ENCODE data around the gene SHE. TPM values are rescaled to one million over a fixed set of nuclear protein-coding genes. Genes with fewer than 3 reads are reported as not detected.

The SHE gene
- total RNA-seq, 1 donor from 2014 or later: 0.04 TPM

GRCh38 chr1:154548028-154548427 lies 45.8 kb upstream of the SHE start:
- Mint-ChIP-seq H3K9me3 (no peaks in the 10 kb centered on the region), H3K27me3 (no peaks in the 10 kb centered on the region), H3K27ac (no peak overlapping the region), H3K4me3 (no peak overlapping the region), H3K36me3 (ENCODE audit: low read depth) (peaks cover 45% of the 10 kb centered on the region), H3K4me1 (peaks cover 5% of the 10 kb centered on the region)
- CTCF ChIA-PET: interaction anchor here (6.2 kb wide), 1 partner anchor 68 kb away, joined by 101 read pairs; no protein-coding TSS in a partner anchor
- intact Hi-C loops (cut with micrococcal nuclease): no loop called here
- ATAC-seq (ENCODE audit: low read depth): no peak
- no peak for TF ChIP-seq CTCF (IDR thresholded peaks at IDR 0.05)
- POLR2A ChIA-PET: no interaction called here
- DNase-seq: no peak

DNA sequence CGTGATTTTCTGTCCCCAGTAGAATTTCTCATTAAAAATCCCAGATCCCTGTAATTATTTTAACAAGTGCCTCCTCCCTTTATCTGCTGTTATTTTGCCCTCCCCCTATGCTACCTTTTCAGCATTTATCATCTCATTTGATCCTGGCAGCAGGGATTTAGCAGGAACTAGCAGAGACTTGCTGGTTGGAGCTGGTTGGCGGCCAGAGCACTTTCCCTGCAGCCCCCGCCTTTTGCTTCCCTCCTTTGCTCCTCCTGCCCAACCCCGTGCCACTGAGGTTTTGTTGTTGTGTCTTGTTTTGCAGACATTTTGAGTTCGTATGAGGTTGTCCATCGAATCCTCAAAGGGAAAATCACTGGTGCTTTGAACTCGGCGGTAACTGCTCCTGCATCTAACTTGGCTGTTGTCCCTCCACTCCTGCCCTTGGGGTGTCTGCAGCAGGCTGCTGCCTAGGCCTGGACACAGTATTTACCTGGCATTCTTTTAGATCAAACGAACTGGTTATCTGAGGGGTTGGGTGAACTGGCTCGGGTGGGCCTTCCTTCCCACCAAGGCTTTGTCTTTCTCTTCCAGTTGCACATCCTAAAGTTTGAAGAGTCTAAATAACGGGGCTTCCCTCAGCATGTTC lies 45.0 kb upstream of the SHE start:
- CTCF ChIA-PET: interaction anchor here (0.6 to 6.2 kb wide), 9 partner anchors 8 to 220 kb away, joined by 3 to 101 read pairs (median 3); no protein-coding TSS in a partner anchor
- H3K4me1 Mint-ChIP-seq: peaks cover 5% of the 10 kb centered on the region
- no peaks in the 10 kb centered on the region for H3K9me3 Mint-ChIP-seq
- H3K4me3 Mint-ChIP-seq: no peak overlapping the region
- no peak for ATAC-seq (ENCODE audit: low read depth)
- DNase-seq: no peak
- no peaks in the 10 kb centered on the region for H3K27me3 Mint-ChIP-seq
- no peak overlapping the region for H3K27ac Mint-ChIP-seq
- POLR2A ChIA-PET: interaction anchor here (0.7 to 1.1 kb wide), 2 partner anchors 68 to 589 kb away, joined by 3 read pairs; no protein-coding TSS in a partner anchor
- intact Hi-C loops (cut with micrococcal nuclease): loop anchor here (2.0 kb wide), 2 partner anchors 140 to 212 kb away; no protein-coding TSS in a partner anchor
- no peak for TF ChIP-seq CTCF (IDR thresholded peaks at IDR 0.05)
- H3K36me3 Mint-ChIP-seq (ENCODE audit: low read depth): peaks cover 37% of the 10 kb centered on the region

DNA sequence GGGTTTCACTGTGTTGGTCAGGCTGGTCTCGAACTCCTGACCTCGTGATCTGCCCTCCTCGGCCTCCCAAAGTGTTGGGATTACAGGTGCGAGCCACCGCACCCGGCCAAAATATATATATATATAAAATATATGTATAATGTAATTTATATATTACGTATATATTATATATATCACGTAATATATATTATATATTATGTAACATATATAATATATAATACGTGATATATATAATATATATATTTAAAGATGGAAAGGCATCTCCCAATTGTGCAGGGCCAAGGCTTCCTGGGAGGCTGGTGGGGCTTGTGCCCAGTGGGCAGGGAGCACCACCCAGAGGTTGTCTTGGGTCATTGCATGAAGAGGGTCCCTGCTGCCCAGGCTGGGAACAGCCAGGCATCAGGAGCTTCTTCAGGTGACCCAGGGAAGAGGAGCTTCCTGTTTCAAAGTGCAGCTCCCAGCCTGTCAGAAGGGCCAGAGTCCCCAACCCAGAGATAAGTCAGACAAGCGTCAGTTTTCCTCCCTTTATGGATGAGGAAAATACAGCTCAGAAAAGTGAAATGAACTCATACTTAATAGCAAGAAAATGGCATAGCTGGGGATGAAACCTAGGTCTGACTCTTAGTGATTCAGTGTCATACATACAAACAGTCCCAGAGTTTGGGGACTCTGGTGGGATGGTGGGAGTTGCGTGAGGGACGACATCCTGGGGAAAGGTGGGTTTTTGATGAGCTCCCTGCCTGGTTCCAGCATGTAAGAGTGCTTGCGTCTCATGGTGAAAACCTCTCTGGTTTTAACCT lies 44.3 kb upstream of the SHE start:
- peaks cover 29% of the 10 kb centered on the region for H3K36me3 Mint-ChIP-seq (ENCODE audit: low read depth)
- no peak overlapping the region for H3K4me3 Mint-ChIP-seq
- DNase-seq (peak; percentile 27), ATAC-seq (ENCODE audit: low read depth) (peak; percentile 97)
- intact Hi-C loops (cut with micrococcal nuclease): loop anchor here (1.0 to 2.0 kb wide), 4 partner anchors 67 to 218 kb away; no protein-coding TSS in a partner anchor
- TF ChIP-seq CTCF (IDR thresholded peaks at IDR 0.05): no peak
- peaks cover 5% of the 10 kb centered on the region for H3K4me1 Mint-ChIP-seq
- POLR2A ChIA-PET: interaction anchor here (0.7 to 1.1 kb wide), 2 partner anchors 67 to 590 kb away, joined by 3 read pairs; no protein-coding TSS in a partner anchor
- H3K9me3 Mint-ChIP-seq: no peaks in the 10 kb centered on the region
- no peak overlapping the region for H3K27ac Mint-ChIP-seq
- CTCF ChIA-PET: interaction anchor here (0.6 to 6.2 kb wide), 9 partner anchors 9 to 220 kb away, joined by 3 to 101 read pairs (median 3); no protein-coding TSS in a partner anchor
- no peaks in the 10 kb centered on the region for H3K27me3 Mint-ChIP-seq

DNA sequence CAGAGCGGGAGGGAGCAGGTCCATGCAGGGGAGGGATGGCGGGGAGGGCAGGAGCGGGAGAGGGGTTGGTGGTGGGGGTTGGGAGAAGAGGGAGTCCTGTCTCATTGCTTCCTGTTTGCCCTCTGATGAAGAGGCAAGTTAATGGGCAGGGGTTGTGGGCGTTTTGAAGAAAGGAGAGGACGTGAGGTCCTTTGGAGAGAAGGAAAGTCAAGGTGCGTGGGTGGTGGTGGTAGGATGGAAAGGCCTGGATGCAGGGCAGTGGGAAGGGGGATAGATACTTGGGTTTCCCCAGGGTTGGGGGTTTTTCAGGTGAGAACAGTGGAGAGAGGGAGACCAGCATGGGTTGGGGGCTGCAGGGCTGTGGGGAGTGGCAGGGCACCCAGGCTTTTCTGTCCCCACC lies 39.0 kb upstream of the SHE start:
- DNase-seq: no peak
- CTCF ChIA-PET: no interaction called here
- ATAC-seq (ENCODE audit: low read depth): no peak
- Mint-ChIP-seq H3K4me3 (no peak overlapping the region), H3K27me3 (peaks cover 16% of the 10 kb centered on the region), H3K36me3 (ENCODE audit: low read depth) (no peaks in the 10 kb centered on the region), H3K27ac (no peak overlapping the region), H3K4me1 (no peaks in the 10 kb centered on the region), H3K9me3 (no peaks in the 10 kb centered on the region)
- intact Hi-C loops (cut with micrococcal nuclease): no loop called here
- POLR2A ChIA-PET: no interaction called here
- no peak for TF ChIP-seq CTCF (IDR thresholded peaks at IDR 0.05)
